ENCODE data around the gene MYO3B. TPM values are rescaled to one million over a fixed set of nuclear protein-coding genes. Genes with fewer than 3 reads are reported as not detected.

Gene MYO3B
- total RNA-seq, 4 donors from 2014 or later: 0.48 TPM; not detected in 3

GRCh38 chr2:170332676-170333402 lies 154.9 kb downstream of the MYO3B start:
- intact Hi-C loops (cut with DNase I; ENCODE audit: low total_unique reads) (no loop called here), in situ Hi-C loops (cut with MboI; ENCODE audit: low pct_ligation_motif_present in 1 of 4, low pct_unique_long_range_greater_than_20kb in 1 of 4, low sequenced_read_pairs in 3 of 4) (no loop called here)
- WGBS, 2 donors (ENCODE audit: low coverage in 1 of 2): 74 to 83% methylated on average over 1 to 2 of the region's 2 CpGs

GRCh38 chr2:170335351-170335750 lies 157.4 kb downstream of the MYO3B start:
- in situ Hi-C loops (cut with MboI; ENCODE audit: low pct_ligation_motif_present in 1 of 4, low pct_unique_long_range_greater_than_20kb in 1 of 4, low sequenced_read_pairs in 3 of 4): no loop called here
- TF ChIP-seq POLR2AphosphoS5 (IDR thresholded peaks at IDR 0.05) (no peak), POLR2A (IDR thresholded peaks at IDR 0.05) (no peak), EP300 (IDR thresholded peaks at IDR 0.05; ENCODE audit: low read depth) (no peak)
- TF ChIP-seq, protein P1, sequence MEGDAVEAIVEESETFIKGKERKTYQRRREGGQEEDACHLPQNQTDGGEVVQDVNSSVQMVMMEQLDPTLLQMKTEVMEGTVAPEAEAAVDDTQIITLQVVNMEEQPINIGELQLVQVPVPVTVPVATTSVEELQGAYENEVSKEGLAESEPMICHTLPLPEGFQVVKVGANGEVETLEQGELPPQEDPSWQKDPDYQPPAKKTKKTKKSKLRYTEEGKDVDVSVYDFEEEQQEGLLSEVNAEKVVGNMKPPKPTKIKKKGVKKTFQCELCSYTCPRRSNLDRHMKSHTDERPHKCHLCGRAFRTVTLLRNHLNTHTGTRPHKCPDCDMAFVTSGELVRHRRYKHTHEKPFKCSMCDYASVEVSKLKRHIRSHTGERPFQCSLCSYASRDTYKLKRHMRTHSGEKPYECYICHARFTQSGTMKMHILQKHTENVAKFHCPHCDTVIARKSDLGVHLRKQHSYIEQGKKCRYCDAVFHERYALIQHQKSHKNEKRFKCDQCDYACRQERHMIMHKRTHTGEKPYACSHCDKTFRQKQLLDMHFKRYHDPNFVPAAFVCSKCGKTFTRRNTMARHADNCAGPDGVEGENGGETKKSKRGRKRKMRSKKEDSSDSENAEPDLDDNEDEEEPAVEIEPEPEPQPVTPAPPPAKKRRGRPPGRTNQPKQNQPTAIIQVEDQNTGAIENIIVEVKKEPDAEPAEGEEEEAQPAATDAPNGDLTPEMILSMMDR (IDR thresholded peaks at IDR 0.05): no peak

More at GRCh38 chr2:170332676-170333402, 154.9 kb downstream of the MYO3B start:
- Histone ChIP-seq H3K4me1 (no peaks in the 10 kb centered on the region), H3K27ac (no peak overlapping the region), H3K9me3 (no peaks in the 10 kb centered on the region), H3K4me3 (no peak overlapping the region), H3K36me3 (no peaks in the 10 kb centered on the region), H3K27me3 (peaks cover 5% of the 10 kb centered on the region)
- no peak for DNase-seq
- TF ChIP-seq POLR2A (IDR thresholded peaks at IDR 0.05) (no peak), EP300 (IDR thresholded peaks at IDR 0.05; ENCODE audit: low read depth) (no peak), POLR2AphosphoS5 (IDR thresholded peaks at IDR 0.05) (no peak)
- TF ChIP-seq, protein P1 (IDR thresholded peaks at IDR 0.05): no peak

GRCh38 chr2:170336408-170336807 lies 158.5 kb downstream of the MYO3B start:
- Histone ChIP-seq H3K27me3 (peaks cover 5% of the 10 kb centered on the region), H3K4me3 (no peak overlapping the region), H3K4me1 (no peaks in the 10 kb centered on the region), H3K27ac (no peak overlapping the region), H3K36me3 (no peaks in the 10 kb centered on the region), H3K9me3 (no peaks in the 10 kb centered on the region)
- TF ChIP-seq POLR2AphosphoS5 (IDR thresholded peaks at IDR 0.05): no peak
- no peak for TF ChIP-seq EP300 (IDR thresholded peaks at IDR 0.05; ENCODE audit: low read depth)
- TF ChIP-seq, protein P1 (IDR thresholded peaks at IDR 0.05): no peak
- no peak for TF ChIP-seq POLR2A (IDR thresholded peaks at IDR 0.05)
- in situ Hi-C loops (cut with MboI; ENCODE audit: low pct_ligation_motif_present in 1 of 4, low pct_unique_long_range_greater_than_20kb in 1 of 4, low sequenced_read_pairs in 3 of 4) (no loop called here), intact Hi-C loops (cut with DNase I; ENCODE audit: low total_unique reads) (no loop called here)
- no peak for DNase-seq
- WGBS, 2 donors (ENCODE audit: low coverage in 1 of 2): 88 to 92% methylated on average over 2 of the region's 2 CpGs

More at GRCh38 chr2:170335351-170335750, 157.4 kb downstream of the MYO3B start:
- WGBS, 2 donors (ENCODE audit: low coverage in 1 of 2): 71 to 86% methylated on average over 3 of the region's 3 CpGs
- Histone ChIP-seq H3K27me3 (peaks cover 5% of the 10 kb centered on the region), H3K27ac (no peak overlapping the region), H3K4me3 (no peak overlapping the region), H3K36me3 (no peaks in the 10 kb centered on the region), H3K9me3 (no peaks in the 10 kb centered on the region), H3K4me1 (no peaks in the 10 kb centered on the region)
- intact Hi-C loops (cut with DNase I; ENCODE audit: low total_unique reads): no loop called here
- no peak for DNase-seq

DNA sequence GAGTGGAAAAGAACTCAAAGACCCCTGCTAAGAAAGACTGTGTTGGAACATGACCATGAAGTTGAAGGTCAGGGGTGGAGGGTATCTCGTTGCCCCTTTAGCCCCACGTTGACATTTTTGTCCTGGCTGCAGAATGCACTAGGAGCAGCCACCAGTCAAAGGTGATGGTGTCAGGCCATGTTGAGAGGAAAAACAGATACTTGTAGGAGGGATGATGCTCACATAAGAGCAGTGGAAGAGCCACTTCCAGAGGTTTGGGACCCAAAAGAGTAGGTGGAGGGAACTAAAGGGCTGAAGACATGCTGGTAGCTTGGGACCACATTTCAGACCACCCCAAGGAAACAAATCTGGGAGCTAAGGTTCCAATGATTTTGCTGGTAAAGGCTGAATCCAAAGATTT lies 159.0 kb downstream of the MYO3B start:
- 78% methylated on average over 2 of the region's 2 CpGs; no CpG with 5 or more reads in 1 of the 2 donors for WGBS, 2 donors (ENCODE audit: low coverage in 1 of 2)
- TF ChIP-seq, protein P1 (IDR thresholded peaks at IDR 0.05): no peak
- TF ChIP-seq POLR2A (IDR thresholded peaks at IDR 0.05): no peak
- TF ChIP-seq POLR2AphosphoS5 (IDR thresholded peaks at IDR 0.05): no peak
- TF ChIP-seq EP300 (IDR thresholded peaks at IDR 0.05; ENCODE audit: low read depth): no peak
- DNase-seq: no peak
- Histone ChIP-seq H3K9me3 (no peaks in the 10 kb centered on the region), H3K36me3 (no peaks in the 10 kb centered on the region), H3K4me3 (no peak overlapping the region), H3K27me3 (peaks cover 5% of the 10 kb centered on the region), H3K27ac (no peak overlapping the region), H3K4me1 (no peaks in the 10 kb centered on the region)
- intact Hi-C loops (cut with DNase I; ENCODE audit: low total_unique reads): no loop called here
- in situ Hi-C loops (cut with MboI; ENCODE audit: low pct_ligation_motif_present in 1 of 4, low pct_unique_long_range_greater_than_20kb in 1 of 4, low sequenced_read_pairs in 3 of 4): no loop called here
